Measurements from ENCODE around the gene FOSL1. TPM values are rescaled to one million over a fixed set of nuclear protein-coding genes. Genes with fewer than 3 reads are reported as not detected.

The FOSL1 gene
- total and polyA plus RNA-seq, 2 experiments from 2014 or later: 14.6 to 17.1 TPM

GRCh38 chr11:65946655-65947054 lies 46.5 kb upstream of the FOSL1 start (continued):
- TF ChIP-seq, protein P1, sequence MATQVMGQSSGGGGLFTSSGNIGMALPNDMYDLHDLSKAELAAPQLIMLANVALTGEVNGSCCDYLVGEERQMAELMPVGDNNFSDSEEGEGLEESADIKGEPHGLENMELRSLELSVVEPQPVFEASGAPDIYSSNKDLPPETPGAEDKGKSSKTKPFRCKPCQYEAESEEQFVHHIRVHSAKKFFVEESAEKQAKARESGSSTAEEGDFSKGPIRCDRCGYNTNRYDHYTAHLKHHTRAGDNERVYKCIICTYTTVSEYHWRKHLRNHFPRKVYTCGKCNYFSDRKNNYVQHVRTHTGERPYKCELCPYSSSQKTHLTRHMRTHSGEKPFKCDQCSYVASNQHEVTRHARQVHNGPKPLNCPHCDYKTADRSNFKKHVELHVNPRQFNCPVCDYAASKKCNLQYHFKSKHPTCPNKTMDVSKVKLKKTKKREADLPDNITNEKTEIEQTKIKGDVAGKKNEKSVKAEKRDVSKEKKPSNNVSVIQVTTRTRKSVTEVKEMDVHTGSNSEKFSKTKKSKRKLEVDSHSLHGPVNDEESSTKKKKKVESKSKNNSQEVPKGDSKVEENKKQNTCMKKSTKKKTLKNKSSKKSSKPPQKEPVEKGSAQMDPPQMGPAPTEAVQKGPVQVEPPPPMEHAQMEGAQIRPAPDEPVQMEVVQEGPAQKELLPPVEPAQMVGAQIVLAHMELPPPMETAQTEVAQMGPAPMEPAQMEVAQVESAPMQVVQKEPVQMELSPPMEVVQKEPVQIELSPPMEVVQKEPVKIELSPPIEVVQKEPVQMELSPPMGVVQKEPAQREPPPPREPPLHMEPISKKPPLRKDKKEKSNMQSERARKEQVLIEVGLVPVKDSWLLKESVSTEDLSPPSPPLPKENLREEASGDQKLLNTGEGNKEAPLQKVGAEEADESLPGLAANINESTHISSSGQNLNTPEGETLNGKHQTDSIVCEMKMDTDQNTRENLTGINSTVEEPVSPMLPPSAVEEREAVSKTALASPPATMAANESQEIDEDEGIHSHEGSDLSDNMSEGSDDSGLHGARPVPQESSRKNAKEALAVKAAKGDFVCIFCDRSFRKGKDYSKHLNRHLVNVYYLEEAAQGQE (IDR thresholded peaks at IDR 0.05; ENCODE audit: unreplicated experiment): no peak
- TF ChIP-seq ZNF114 (CRISPR knock-in tag; IDR thresholded peaks at IDR 0.05): no peak
- TF ChIP-seq POLR2AphosphoS5 (IDR thresholded peaks at IDR 0.05; ENCODE audit: low read depth): no peak
- TF ChIP-seq EZH2phosphoT487 (IDR thresholded peaks at IDR 0.05; ENCODE audit: unreplicated experiment): no peak

GRCh38 chr11:65945941-65946558 lies 45.9 kb upstream of the FOSL1 start:
- Mint-ChIP-seq H3K4me1 (peaks cover 34% of the 10 kb centered on the region), H3K4me3 (peak overlapping the region; percentile 65), H3K27ac (peak overlapping the region; percentile 89), H3K36me3 (ENCODE audit: low read depth) (peaks cover 2% of the 10 kb centered on the region; the same call in 1 of the 3 replicates), H3K9me3 (no peaks in the 10 kb centered on the region), H3K27me3 (ENCODE audit: insufficient read depth, low read depth, poor library complexity) (peaks cover 9% of the 10 kb centered on the region)
- H3K27ac ChIP-seq (ENCODE audit: low read depth): peak overlapping the region; percentile 78
- peak; percentile 64 for ATAC-seq
- TF ChIP-seq STAT1 (IDR thresholded peaks at IDR 0.05; ENCODE audit: unreplicated experiment): no peak
- 0 out of 2 replicates have a peak, but pooled peaks have one; percentile 20 for TF ChIP-seq NANOG (IDR thresholded peaks at IDR 0.05; ENCODE audit: borderline replicate concordance)
- peaks cover 20% of the 10 kb centered on the region for H3K4me1 ChIP-seq (ENCODE audit: insufficient read depth)
- H3K36me3 ChIP-seq (ENCODE audit: insufficient read depth): no peaks in the 10 kb centered on the region
- DNase-seq (ENCODE audit: low spot score): peak; percentile 83
- H3K4me2 ChIP-seq: peak overlapping the region; percentile 76
- peak overlapping the region; percentile 47 for H3K4me3 ChIP-seq
- no peaks in the 10 kb centered on the region for H3K9me2 ChIP-seq (ENCODE audit: insufficient read depth)
- H2AFZ ChIP-seq: peak overlapping the region; percentile 70
- no peaks in the 10 kb centered on the region for H4K20me1 ChIP-seq (replicated peaks; ENCODE audit: insufficient read depth)
- no peaks in the 10 kb centered on the region for H3K79me2 ChIP-seq (replicated peaks; ENCODE audit: insufficient read depth)
- H3K27me3 ChIP-seq (ENCODE audit: insufficient read depth): no peaks in the 10 kb centered on the region
- peaks cover 8% of the 10 kb centered on the region; the same call in 1 of the 2 replicates for H3F3A ChIP-seq (replicated peaks; ENCODE audit: low read depth)

- peaks cover 11% of the 10 kb centered on the region for H3K27me3 Mint-ChIP-seq (ENCODE audit: insufficient read depth, low read depth, poor library complexity)
Observed at GRCh38 chr11:65945430-65945911, 45.3 kb upstream of the FOSL1 start, which contains the start of gene TSGA10IP. TSS of gene TSGA10IP (plus strand) at chr11:65945480. CDS start at chr11:65945676, 196 bp downstream.

More at GRCh38 chr11:65945430-65945911, 45.3 kb upstream of the FOSL1 start, which contains the start of gene TSGA10IP:
- Mint-ChIP-seq H3K4me3 (peak within 1 kb of the TSS; percentile 65), H3K4me1 (peaks cover 35% of the 10 kb centered on the region), H3K9me3 (no peaks in the 10 kb centered on the region), H3K27ac (peak within 1 kb of the TSS; percentile 89), H3K36me3 (ENCODE audit: low read depth) (peaks cover 2% of the 10 kb centered on the region; the same call in 1 of the 3 replicates)
- peak; percentile 41; the same call in 1 of the 2 replicates for TF ChIP-seq POLR2AphosphoS5 (IDR thresholded peaks at IDR 0.05; ENCODE audit: low read depth)
- TF ChIP-seq EZH2phosphoT487 (IDR thresholded peaks at IDR 0.05; ENCODE audit: unreplicated experiment): no peak
- 0 out of 2 replicates have a peak, but pooled peaks have one; percentile 1 for TF ChIP-seq CREB1 (CRISPR knock-in tag; IDR thresholded peaks at IDR 0.05; ENCODE audit: low read depth)
- Histone ChIP-seq H3K4me3 (peak within 1 kb of the TSS; percentile 47), H3K36me3 (ENCODE audit: insufficient read depth) (no peaks in the 10 kb centered on the region), H3K4me1 (ENCODE audit: insufficient read depth) (peaks cover 20% of the 10 kb centered on the region), H3K4me2 (peak within 1 kb of the TSS; percentile 76), H3F3A (replicated peaks; ENCODE audit: low read depth) (peaks cover 6% of the 10 kb centered on the region; the same call in 1 of the 2 replicates), H3K79me2 (replicated peaks; ENCODE audit: insufficient read depth) (no peaks in the 10 kb centered on the region), H2AFZ (peak within 1 kb of the TSS; percentile 70), H4K20me1 (replicated peaks; ENCODE audit: insufficient read depth) (no peaks in the 10 kb centered on the region), H3K9me2 (ENCODE audit: insufficient read depth) (no peaks in the 10 kb centered on the region), H3K27ac (ENCODE audit: low read depth) (no peak within 1 kb of the TSS; the same call in 1 of the 2 replicates), H3K27me3 (ENCODE audit: insufficient read depth) (no peaks in the 10 kb centered on the region)
- ATAC-seq (peak; percentile 91), DNase-seq (ENCODE audit: low spot score) (peak; percentile 92)

All from GM23338 (cell line).